Coronary artery (tissue), 2 donors: ENCODE data around the gene FKBP5.
A peak's percentile ranks its signal among the peaks of the same experiment; 100 is the strongest.
"Not testable (repeated sequence)": the region's sequence is repeated elsewhere in the genome, so short reads cannot be mapped to it uniquely, and the experiment has no call there.

Experiments used
- DNase-seq: peaks from one replicate; pipeline ENCODE4 v3.0.0-alpha.2; 2017; ENCODE audit warnings: low spot score
- H3K27ac ChIP-seq, 2 donors: fragments of 200-600 bp; sonication (generic); one replicate each; pipeline ENCODE4 v1.5.1; 2016 to 2019
- H3K4me3 ChIP-seq: fragments of 200-600 bp; sonication (generic); 2 replicates; pipeline ENCODE4 v1.5.1; 2016; ENCODE audit warnings: mild to moderate bottlenecking, moderate library complexity
- CTCF ChIP-seq: fragments of 200-600 bp; sonication (generic); IDR thresholded peaks from one replicate; pipeline ENCODE4 v1.5.1; 2019; ENCODE audit warnings: antibody characterized with exemption

Gene FKBP5

GRCh38 chr6:35688605-35689322 lies at the start of gene FKBP5:
TSS of gene FKBP5 (minus strand) at chr6:35688915. CDS start at chr6:35642824, 46,091 bp downstream.
- TF ChIP-seq CTCF: no peak
- DNase-seq: peak; percentile 96
- Histone ChIP-seq H3K27ac (peak within 1 kb of the TSS; percentile 99 to 100), H3K4me3 (peak within 1 kb of the TSS; percentile 99)

- H3K27ac ChIP-seq: no peak overlapping the region
- no peak overlapping the region for H3K4me3 ChIP-seq
- peak; percentile 84 for TF ChIP-seq CTCF
- DNase-seq: no peak
Measured at GRCh38 chr6:35737413-35738211, 48.9 kb upstream of the FKBP5 start.

DNA sequence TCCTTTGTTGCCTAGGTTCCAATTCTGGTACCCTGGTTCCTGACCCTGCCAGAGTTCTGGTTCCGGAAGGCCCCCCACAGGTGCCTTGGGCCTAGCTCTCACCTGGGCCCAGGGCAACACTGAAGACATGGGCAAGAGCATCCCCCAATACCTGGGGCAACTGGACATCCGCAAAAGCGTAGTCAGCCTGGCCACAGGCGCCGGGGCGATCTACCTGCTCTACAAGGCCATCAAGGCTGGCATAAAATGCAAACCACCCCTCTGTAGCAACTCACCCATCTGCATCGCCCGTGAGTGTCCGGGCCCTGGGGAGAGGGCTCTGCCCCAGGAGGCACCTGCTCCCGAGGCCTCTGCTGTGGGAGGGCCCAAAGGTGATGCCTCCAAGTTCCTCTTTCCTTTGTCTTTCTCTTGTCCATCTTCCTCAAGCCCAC lies 48.3 kb upstream of the FKBP5 start, which contains the start of gene ARMC12:
ARMC12 (plus strand) TSS at position 51 of the 431 bp plus-strand sequence; CDS start at position 128, 77 bp downstream.
- Histone ChIP-seq H3K4me3 (no peak within 1 kb of the TSS), H3K27ac (peak within 1 kb of the TSS in 1 of 2 donors; percentile 35)
- no peak for TF ChIP-seq CTCF
- no peak for DNase-seq

GRCh38 chr6:35736253-35736894 lies 47.7 kb upstream of the FKBP5 start:
- H3K4me3 ChIP-seq: no peak overlapping the region
- peak overlapping the region in 1 of 2 donors; percentile 35 for H3K27ac ChIP-seq
- peak; percentile 85 for DNase-seq
- TF ChIP-seq CTCF: peak; percentile 94

DNA sequence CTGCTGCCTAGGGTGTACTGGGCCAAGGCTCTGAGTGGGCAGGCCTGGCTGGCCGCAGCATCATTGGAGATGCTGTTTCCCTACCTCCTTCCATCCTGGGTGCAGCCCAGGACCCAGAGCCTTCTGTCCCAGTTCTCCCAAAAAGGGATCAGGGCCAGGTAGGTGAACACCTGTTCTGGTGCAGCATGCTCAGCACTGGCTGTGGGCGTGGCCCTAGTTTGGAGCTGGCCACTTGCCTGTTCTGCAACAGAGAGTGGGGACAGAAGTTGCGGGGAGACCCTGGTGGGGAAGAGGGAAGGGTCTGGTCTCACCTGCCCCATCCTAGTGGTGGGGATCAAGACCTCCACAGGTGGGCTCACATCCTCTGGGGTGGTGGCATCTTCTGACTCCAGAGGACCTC lies 46.7 kb upstream of the FKBP5 start:
- TF ChIP-seq CTCF: no peak
- no peak for DNase-seq
- peak overlapping the region in 1 of 2 donors; percentile 35 for H3K27ac ChIP-seq
- no peak overlapping the region for H3K4me3 ChIP-seq

GRCh38 chr6:35734319-35734718 lies 45.6 kb upstream of the FKBP5 start:
- H3K27ac ChIP-seq: peak overlapping the region; percentile 100
- DNase-seq, H3K4me3 ChIP-seq: not testable (repeated sequence)

DNA sequence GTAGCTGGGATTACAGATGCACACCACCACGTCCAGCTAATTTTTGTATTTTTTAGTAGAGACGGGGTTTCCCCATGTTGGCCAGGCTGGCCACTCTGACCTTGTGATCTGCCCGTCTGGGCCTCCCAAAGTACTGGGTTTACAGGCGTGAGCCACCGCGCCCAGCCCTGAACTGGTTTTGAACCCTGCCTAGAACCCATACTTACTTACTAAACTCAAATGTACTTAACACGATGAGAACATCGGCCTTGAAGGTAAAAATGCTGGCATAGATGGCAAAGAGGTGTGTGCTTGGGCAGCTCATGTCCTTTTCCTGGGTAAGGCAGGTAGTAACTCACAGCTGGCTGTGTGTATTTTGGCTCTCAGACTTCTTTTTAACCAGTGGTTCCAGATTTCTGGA lies 44.9 kb upstream of the FKBP5 start:
- H3K27ac ChIP-seq: peak overlapping the region; percentile 100
- H3K4me3 ChIP-seq: no peak overlapping the region
- no peak for DNase-seq
- TF ChIP-seq CTCF: no peak
